Keratinocyte (primary cell): ENCODE results near the gene ARHGAP28.

Experiments used
- CTCF ChIP-seq, 3 experiments: IDR thresholded peaks in 1 of 3; conservative IDR thresholded peaks in 1 of 3; optimal IDR thresholded peaks in 1 of 3; 2 replicates in 2 of 3; 3 replicates in 1 of 3; pipeline versions ENCODE3 to v1.5.1; 2011; ENCODE audit warnings: low read length in 3 of 3, mild to moderate bottlenecking in 3 of 3, moderate library complexity in 2 of 3, control low read depth in 1 of 3, inconsistent platforms in 1 of 3; ENCODE audit not compliant: insufficient read depth in 2 of 3; ENCODE audit errors: extremely low read depth in 1 of 3
- EZH2 ChIP-seq: IDR thresholded peaks from one replicate; pipeline ENCODE4 v1.6.1; 2012; ENCODE audit warnings: inconsistent platforms, mild to moderate bottlenecking, low read length, moderate library complexity

- no peak for TF ChIP-seq CTCF (optimal IDR thresholded peaks at IDR 0.05 in 1 of 3, IDR thresholded peaks at IDR 0.05 in 1 of 3, conservative IDR thresholded peaks at IDR 0.05 in 1 of 3; ENCODE audit: extremely low read depth in 1 of 3, insufficient read depth in 2 of 3, low read length in 3 of 3)
- TF ChIP-seq EZH2: no peak
Observed at GRCh38 chr18:6819332-6819731, 89.8 kb downstream of the ARHGAP28 start.
